Muscle layer of colon (tissue), 2 donors: ENCODE data around the gene CHD1L.

Source experiments
- H3K27ac ChIP-seq: one replicate; pipeline ENCODE4 v1.7.0; 2013; ENCODE audit warnings: low read depth, mild to moderate bottlenecking, low read length, moderate library complexity
- H3K27me3 ChIP-seq, 2 donors: one replicate each; pipeline ENCODE4 v1.7.0; 2013; ENCODE audit warnings: low read length in 2 of 2, mild to moderate bottlenecking in 2 of 2; ENCODE audit not compliant: insufficient read depth in 2 of 2, control insufficient read depth in 1 of 2
- H3K36me3 ChIP-seq: one replicate; pipeline ENCODE4 v1.7.0; 2013; ENCODE audit warnings: mild to moderate bottlenecking, low read length; ENCODE audit not compliant: insufficient read depth
- H3K4me1 ChIP-seq: one replicate; pipeline ENCODE4 v1.7.0; 2013; ENCODE audit warnings: mild to moderate bottlenecking, low read length; ENCODE audit not compliant: insufficient read depth
- H3K4me3 ChIP-seq, 2 donors: one replicate each; pipeline ENCODE4 v1.7.0; 2013; ENCODE audit warnings: low read length in 2 of 2, low read depth in 1 of 2, mild to moderate bottlenecking in 1 of 2, moderate library complexity in 1 of 2
- H3K9ac ChIP-seq: one replicate; pipeline ENCODE4 v1.7.0; 2013; ENCODE audit warnings: low read length
- H3K9me3 ChIP-seq: one replicate; pipeline ENCODE4 v1.7.0; 2013; ENCODE audit warnings: mild to moderate bottlenecking, low read length
- donor health status: abdominal sarcoma.
- donor health status: Adenocarcinoma of cecum.

The CHD1L gene

GRCh38 chr1:147336291-147336690 lies 93.8 kb downstream of the CHD1L start:
- H3K4me3 ChIP-seq: no peak overlapping the region
- H3K36me3 ChIP-seq: no peaks in the 10 kb centered on the region
- H3K4me1 ChIP-seq: no peaks in the 10 kb centered on the region
- H3K9me3 ChIP-seq: no peaks in the 10 kb centered on the region
- no peaks in the 10 kb centered on the region for H3K27me3 ChIP-seq
- no peak overlapping the region for H3K9ac ChIP-seq
- no peak overlapping the region for H3K27ac ChIP-seq

DNA sequence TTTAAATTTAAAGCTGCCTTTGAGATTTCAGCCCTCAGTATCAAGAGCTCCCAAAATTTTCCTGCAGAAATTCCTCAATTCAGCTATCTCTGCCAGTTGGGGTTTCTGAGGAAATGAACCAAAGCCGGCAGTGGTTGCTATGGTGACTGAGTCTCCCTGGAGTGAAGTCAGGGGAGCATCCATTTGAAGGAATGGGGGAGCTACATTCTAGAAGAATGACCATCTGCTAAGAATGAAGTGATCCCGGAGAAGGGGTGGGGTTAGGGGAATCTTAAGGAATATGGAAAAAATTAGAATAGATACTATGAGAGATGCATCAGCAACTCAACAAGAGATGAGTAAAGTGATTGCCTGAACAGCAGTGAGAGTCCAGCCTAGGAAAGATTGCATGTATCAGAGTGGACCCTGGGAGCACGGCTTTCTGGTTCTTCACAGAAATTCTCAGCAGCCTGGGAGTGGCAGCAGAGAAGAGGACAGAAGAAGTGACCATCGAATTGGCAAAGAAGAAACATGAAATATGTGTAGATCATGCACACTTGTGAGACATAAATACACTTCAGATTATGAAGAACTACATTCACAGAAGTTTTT lies 94.7 kb downstream of the CHD1L start:
- Histone ChIP-seq H3K27ac (no peak overlapping the region), H3K9me3 (no peaks in the 10 kb centered on the region), H3K36me3 (no peaks in the 10 kb centered on the region), H3K27me3 (no peaks in the 10 kb centered on the region), H3K4me1 (no peaks in the 10 kb centered on the region), H3K9ac (no peak overlapping the region), H3K4me3 (no peak overlapping the region)

DNA sequence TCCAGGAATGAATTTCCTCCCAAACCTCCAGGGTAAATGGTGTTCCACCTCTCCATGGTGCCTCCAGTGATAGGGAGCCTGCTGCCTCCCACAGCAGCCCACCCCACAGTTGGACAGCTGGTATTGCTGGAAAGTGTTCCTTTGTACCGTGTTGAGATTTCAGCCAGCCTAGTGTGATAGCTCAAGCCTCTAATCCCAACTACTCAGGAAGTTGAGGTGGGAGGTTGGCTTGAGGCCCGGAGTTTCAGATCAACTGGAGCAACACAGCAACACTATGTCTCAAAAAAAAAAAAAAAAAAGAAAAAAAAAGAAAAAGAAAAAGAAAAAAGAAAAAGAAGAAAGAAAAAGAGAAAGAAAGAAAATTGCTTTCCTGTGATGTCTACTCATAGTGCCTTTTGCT lies 96.1 kb downstream of the CHD1L start:
- Histone ChIP-seq H3K4me1 (no peaks in the 10 kb centered on the region), H3K27me3 (no peaks in the 10 kb centered on the region), H3K9ac (no peak overlapping the region), H3K36me3 (no peaks in the 10 kb centered on the region), H3K27ac (no peak overlapping the region), H3K9me3 (no peaks in the 10 kb centered on the region), H3K4me3 (no peak overlapping the region)

GRCh38 chr1:147341246-147341645 lies 98.8 kb downstream of the CHD1L start:
- H3K4me3 ChIP-seq: no peak overlapping the region
- no peaks in the 10 kb centered on the region for H3K4me1 ChIP-seq
- H3K9ac ChIP-seq: no peak overlapping the region
- H3K27ac ChIP-seq: no peak overlapping the region
- H3K9me3 ChIP-seq: no peaks in the 10 kb centered on the region
- H3K27me3 ChIP-seq: no peaks in the 10 kb centered on the region
- no peaks in the 10 kb centered on the region for H3K36me3 ChIP-seq
